NB4 (cell line): ENCODE data around the gene LPP.

ENCODE experiments used
- DNase-seq: peaks from one replicate; pipeline ENCODE4 v3.0.0; 2010; ENCODE audit warnings: low read depth
- H3K4me3 ChIP-seq: one replicate; pipeline ENCODE4 v1.5.1; 2011; ENCODE audit warnings: mild to moderate bottlenecking, low read depth, low read length, moderate library complexity
- CTCF ChIP-seq: IDR thresholded peaks from one replicate; pipeline ENCODE4 v1.5.1; 2012; ENCODE audit warnings: low read depth, low read length
- MAX ChIP-seq: IDR thresholded peaks from 2 replicates; pipeline ENCODE4 v1.6.1; 2011; ENCODE audit warnings: low read depth, low read length
- MYC ChIP-seq: IDR thresholded peaks from 2 replicates; pipeline ENCODE4 v1.6.1; 2011; ENCODE audit warnings: low read depth, low read length
- POLR2A ChIP-seq: IDR thresholded peaks from 2 replicates; pipeline ENCODE4 v1.6.1; 2011; ENCODE audit warnings: mild to moderate bottlenecking; ENCODE audit not compliant: insufficient read length; ENCODE audit errors: extremely low read depth

Gene LPP

GRCh38 chr3:188908002-188908850 is 754.3 kb downstream of the LPP start:
- no peak overlapping the region for H3K4me3 ChIP-seq
- no peak for DNase-seq
- no peak for TF ChIP-seq CTCF
- no peak for TF ChIP-seq POLR2A
- no peak for TF ChIP-seq MAX

GRCh38 chr3:188911026-188911850 is 757.3 kb downstream of the LPP start:
- no peak overlapping the region for H3K4me3 ChIP-seq
- TF ChIP-seq MYC (no peak), CTCF (no peak), POLR2A (no peak), MAX (no peak)
- DNase-seq = no peak

DNA sequence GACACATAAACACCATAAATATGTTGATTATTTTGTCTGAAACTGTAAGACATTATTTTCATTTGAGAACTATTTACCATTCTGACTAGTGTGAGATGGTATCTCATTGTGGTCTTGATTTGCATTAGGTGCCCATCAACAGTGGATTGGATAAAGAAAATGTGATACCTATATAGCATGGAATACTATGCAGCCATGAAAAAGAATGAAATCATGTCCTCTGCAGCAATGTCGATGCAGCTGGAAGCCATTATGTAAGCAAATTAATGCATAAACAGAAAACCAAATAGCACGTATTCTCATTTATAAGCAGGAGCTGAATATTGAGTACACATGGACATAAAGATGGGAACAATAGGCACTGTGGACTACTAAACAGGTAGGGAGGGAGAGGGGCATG is 759.1 kb downstream of the LPP start:
- DNase-seq = no peak
- no peak overlapping the region for H3K4me3 ChIP-seq
- TF ChIP-seq CTCF (no peak), POLR2A (no peak), MAX (no peak), MYC (no peak)

- no peak for DNase-seq
- no peak for TF ChIP-seq MAX
- no peak for TF ChIP-seq CTCF
- TF ChIP-seq POLR2A = no peak
- TF ChIP-seq MYC = no peak
- no peak overlapping the region for H3K4me3 ChIP-seq
Observed at GRCh38 chr3:188914552-188914951, 760.6 kb downstream of the LPP start.

- no peak for DNase-seq
- TF ChIP-seq CTCF (no peak), MYC (no peak)
- no peak overlapping the region for H3K4me3 ChIP-seq
Observed at GRCh38 chr3:188915127-188915526, 761.2 kb downstream of the LPP start.
